ENCODE data around the gene CYBA.

Gene CYBA

DNA sequence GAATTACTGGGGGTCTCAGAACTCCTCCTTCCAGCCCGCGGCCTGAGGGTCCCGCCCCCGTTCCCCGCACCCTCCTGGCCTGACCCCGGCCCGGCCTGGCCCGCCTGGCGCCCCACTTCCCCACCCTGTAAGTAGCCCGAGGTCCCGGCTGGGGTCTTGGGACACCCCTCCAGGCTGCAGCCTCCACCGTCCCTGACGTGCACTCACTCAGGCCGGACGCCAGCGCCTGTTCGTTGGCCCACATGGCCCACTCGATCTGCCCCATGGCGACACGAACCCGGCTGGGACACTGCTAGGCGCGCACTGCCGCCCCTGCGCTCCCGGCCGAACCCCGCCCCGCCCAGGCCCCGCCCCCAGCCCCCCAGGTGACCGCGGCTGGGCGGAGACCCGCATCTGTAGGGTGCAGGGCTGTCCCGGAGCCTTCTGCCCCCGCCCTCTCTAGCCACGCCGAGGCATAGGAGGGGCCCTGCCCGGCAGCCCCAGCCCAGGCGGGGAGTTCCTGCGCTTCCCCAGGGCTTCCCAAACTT, at the start of gene CYBA:
Gene CYBA (minus strand): TSS at position 305 of the 527 bp plus-strand sequence. CDS start 40 bp downstream, at position 265.
- no peak for FAIRE-seq

DNA sequence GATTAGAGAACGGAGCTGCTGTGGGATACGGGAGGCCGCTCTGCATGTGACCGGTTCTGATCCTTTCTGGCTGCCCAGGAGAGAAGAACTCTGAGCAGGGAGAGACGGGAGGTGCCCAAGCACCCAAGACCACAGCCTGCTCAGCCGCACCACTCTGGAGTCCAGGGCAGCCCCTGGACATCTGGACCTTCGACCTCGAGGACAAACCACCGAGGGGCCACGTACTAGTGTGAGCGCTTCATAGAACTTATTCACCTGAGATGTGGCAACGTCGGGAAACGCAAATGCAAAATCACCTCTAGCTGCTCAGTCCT, 49.4 kb upstream of the CYBA start:
- no peak for FAIRE-seq

GRCh38 chr16:88699180-88699579, 48.3 kb upstream of the CYBA start:
- FAIRE-seq = no peak

- FAIRE-seq = no peak
These were observed 47.8 kb upstream of the CYBA start for GRCh38 chr16:88698646-88699045.

DNA sequence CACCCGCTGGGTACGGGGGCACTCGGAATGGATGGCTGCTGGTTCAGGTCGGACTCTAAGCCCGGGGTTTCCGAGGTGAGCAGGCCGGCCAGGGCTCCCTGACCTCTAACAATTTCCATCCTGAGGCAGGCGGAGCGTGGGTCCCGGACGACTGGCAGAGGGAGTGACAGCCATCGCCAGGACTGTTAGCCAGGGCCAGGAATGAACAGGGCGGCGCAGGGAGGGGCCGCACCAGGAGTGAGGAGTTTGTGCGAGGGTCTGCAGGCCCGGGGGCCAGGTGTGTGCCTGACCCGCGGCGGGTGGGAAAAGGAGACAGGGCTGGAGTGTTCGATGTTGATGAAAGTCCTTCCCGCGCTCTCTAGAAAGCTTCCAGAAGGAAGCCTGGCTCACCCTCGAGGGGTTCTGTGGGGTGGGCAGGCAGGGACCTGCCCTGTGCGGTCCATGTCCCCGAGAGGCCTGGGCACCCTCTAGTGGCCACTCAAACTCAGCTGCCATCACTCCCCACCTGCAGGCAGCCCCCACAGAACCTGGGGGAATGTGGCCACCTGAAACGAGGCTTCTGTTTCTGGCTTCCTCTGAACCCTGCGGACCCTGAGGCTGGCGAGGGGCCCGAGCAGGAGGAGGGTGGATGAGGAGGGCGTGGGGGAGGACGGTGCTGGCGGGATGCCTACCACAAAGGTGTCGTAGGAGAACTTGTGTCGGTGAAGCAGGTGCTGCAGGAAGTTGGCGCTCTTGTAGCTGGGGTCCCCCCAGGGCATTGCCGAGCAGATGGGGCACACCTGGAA, 47.2 kb upstream of the CYBA start:
- no peak for FAIRE-seq

- no peak for FAIRE-seq
These were observed 46.4 kb upstream of the CYBA start for GRCh38 chr16:88697116-88697830.

- no peak for FAIRE-seq
These were observed 45.6 kb upstream of the CYBA start for GRCh38 chr16:88696441-88696840.

DNA sequence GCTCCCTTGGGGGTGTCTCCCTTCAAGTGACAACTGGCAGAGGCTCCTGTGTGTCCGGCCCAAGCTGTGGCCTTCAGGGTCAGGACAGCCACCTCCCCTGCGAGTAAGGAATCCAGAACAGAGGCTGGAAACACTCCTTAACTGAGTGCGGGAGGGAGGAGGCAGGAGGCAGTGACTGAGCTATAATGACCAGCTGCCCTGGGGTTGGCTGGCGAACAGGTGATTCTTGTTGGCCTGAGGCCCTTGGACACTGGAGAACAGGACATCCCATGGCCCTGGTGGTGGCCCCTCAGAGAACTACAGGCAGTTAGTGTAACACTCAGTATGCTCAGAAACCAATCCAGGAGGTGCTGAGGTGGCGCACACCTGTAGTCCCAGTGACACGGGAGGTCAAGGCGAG, 44.9 kb upstream of the CYBA start:
- FAIRE-seq = no peak

DNA sequence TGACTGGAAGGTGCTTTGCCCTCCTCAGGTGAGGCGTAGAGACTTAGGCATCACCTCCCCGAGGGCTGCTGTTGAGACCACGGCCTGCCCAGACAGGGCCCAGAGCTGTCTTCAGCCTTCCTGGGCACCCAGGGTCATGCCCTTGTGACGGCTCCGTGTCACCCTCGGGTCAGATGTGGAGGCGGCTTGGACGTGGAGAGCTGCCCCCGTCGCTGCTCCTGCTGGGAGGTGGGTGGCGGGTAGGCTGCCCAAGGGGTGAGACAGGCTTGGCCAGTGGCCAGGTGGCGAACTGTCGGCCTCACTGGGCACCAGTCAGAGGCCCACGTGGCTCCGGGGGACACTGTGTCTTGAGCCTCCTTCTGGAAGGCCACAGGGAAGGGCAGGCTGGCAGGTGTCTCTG, 44.4 kb upstream of the CYBA start:
- FAIRE-seq = no peak

DNA sequence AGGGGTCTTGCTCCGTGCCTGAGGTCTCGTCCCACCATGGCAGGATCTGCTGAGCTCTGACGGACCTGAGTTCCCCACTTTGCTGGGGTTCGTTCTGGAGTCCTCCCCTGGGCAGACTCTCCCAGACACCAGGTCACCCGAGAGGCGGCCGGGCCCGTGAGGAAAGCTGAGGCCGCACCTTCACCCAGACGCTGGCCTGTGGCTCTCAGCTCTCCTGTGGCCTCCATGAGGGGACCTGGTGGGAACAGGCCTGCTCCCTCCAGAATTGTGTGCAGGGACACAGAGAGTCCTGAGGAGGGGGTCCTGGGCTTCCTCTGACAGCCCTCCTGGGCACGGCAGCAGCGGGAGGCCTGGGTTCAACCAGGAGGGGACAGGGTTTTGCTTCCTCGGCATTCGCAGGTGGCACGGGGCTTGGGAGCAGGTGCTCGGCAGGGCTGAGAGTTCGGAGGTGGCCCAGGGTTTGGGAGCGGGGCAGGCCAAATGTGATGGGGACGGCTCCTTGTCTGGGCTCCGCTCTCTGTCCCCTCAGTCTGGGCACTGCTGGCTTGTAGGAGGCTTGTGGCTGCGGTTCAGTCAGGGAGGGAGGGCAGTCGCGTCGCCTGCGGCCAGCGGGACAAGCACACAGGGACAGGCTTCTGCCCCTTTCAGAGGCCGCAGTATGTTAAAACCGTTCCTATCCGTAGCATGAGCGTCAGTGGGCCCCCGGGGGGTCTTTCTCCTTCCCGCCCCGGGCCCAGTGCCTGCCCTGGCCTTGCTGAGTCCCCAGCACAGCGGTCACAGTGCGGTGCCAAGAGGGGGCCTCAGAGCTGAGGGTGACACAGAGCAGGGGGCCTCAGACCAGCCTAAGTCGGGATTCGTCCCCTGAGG, 43.6 kb upstream of the CYBA start:
- FAIRE-seq = no peak

- no peak for FAIRE-seq
These were observed 42.7 kb upstream of the CYBA start for GRCh38 chr16:88693420-88694177.

DNA sequence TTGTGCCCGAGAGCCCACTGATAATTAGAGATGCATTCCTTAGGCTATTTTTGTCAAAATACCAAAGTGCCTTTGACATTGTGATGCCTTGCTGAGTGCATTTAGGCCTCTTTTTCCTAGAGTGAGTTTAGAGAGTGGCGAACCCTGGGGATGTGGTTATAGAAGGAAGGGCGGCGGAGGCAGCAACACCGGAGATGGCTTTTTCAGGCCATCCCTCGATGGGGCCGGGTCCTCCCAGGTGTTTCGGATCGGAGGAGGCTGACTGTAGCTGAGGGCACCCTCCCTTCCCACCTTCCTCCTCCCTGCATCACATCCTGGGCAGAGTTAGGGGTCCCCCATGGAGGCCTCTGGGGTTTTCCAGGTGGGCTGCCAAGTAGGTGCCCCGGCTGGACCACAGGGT, 42.0 kb upstream of the CYBA start:
- no peak for FAIRE-seq

DNA sequence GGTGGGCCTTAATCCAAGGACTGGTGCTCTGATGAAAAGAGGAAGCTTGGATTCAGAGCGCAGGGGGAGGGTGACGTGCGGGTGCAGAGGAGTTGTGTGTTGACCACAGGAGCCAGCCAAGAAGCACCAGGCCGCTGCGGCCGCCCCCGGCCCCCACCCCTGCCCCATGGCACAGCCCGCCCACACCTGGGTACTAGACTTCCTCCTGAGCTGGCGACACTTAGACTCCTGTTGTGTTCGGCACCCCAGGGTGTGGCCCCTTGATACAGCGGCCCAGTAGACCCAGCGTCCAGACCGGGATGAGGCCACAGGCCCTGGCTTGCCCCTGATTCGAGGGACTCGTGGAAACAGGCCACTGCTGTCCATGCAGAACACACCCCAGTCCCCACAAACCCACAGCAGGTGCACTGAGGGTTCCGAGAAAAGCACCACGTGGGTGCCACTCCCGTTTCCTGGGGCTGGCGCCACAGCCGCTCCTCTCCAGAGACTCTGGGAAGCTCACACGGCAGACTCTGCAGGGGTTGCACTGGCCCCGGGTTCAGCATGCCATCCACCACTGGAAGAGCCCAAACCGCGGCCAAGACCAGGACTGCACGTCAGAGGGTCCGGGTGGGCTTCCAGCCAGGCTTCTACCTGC, 41.2 kb upstream of the CYBA start:
- no peak for FAIRE-seq

DNA sequence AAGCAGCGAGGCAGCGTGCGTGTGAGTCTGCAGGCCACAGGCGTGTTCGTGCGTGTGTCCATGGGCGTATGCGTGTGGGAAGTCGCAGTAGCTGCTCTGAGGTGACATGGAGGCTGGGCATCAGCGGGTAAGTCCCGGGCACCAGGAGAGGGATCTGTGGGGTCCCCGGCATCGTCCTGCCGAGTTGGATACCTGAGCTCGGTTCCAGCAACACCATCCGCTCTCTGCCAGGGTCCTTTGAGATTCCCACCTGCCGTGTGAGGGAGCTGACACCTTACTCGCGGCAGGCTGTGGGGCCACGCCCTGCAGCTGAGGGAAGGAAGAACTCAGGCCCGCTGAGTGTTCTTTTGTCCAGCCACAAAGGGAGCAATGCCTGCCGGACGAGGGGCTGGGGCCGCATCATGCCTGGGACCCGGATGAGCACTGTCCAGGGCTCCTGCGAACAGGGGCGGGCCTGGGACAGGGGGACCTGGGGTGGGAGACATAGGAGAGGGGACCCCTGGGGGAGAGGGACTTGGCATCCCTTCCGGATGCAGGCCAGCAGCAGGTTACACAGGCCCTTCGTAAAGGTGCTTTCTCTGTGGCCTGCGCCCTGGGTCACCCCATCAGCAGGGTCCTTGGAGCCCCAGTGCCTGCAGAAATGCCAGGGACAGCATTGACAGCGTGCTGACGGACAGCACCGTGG, 40.4 kb upstream of the CYBA start:
- no peak for FAIRE-seq

DNA sequence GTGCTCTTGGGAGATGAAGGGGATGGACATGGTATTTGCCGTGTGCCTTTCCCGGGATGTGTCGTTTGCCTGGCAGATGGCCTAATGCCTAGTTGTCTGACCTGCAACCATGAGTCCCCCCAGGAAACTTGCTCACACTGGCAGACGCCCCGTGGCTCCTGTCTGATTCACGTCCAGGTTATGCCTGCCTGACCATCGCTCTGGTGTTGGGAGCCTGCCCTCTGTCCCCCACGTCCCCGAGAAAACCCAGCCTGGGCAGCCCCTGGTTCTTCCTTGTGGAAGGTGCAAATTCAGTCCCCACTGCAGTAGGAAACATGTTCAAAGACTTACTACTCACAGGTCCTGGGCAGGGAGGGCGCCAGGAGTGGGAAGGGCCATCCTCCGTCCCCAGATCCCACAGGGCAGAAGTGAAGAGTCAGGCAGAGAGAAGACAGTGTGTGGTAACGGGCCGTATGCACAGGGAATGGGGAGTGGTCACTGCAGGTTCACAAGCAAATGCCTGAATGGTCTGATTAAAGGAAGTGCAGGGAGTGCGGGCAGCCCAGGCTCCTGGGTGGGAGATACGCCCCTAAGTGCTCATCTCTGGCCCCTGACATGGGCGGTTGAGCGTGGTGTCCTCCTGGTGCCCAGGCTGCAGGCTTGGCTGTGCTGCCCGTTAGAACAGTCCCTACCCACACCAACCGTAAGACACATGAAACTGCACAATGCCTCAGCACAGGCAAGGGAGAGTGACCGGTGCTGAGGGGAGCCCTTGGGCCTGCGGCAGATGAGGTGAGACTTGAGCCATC, 39.7 kb upstream of the CYBA start:
- no peak for FAIRE-seq

GRCh38 chr16:88688013-88688778, 37.3 kb upstream of the CYBA start:
- FAIRE-seq = no peak

GRCh38 chr16:88687676-88688012, 36.8 kb upstream of the CYBA start:
- FAIRE-seq = no peak

DNA sequence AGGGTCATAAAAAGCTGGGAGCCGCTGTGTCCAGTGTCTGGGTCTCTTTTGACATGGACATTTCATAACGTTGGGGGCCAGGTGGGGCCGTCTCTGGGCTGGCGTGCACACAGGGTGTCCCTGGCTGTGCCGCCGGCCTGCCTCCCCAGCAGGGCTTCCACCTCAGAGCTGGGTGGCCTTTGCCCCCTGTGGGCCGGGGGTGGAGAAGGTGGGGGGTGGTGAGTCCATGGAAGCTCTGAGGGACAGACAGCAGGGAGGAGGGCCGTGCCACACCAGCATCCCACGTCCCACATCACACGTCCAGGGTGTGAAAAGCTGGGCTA, 36.4 kb upstream of the CYBA start:
- FAIRE-seq = no peak

DNA sequence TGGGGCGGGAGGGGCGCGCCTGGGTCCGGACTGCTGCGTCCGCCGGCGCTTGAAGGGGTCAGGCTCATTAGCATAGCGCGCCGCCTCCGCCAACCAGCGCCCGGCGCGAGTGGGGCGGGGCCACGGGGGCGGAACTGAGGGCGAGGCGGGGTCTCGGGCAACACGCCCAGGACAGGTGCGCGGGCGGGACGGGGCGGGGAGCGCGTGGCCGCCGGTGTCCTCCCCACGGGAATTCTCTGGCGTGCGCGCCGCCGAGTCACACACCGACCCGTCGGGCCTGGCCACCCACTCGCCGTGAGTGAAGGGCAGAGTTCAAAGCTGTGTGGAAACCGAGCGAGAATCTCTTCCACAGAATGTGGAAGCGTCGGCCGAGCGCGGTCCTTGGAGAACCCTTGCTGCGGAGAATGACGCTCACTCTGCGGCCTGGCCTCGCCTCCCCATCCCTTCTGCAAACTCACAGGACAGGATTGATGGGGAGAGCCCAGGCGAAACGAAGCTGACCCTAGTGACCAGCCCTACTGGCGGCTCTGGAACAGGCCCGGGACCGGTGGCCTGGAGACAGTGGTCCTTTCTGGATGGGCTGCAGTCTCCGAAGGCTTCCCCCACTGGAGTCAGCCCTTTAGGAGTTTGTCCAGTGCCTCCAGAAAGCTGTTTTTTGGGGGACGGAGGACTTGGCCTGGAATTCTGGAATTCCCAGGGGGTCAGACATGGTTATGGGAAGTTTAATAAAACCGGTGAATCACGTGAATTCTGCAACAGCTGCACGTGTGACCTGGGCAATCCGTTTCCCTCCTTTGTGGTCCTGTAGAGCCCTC, 35.8 kb upstream of the CYBA start, which contains the start of gene SNAI3:
Gene SNAI3 (minus strand): TSS at position 69 of the 815 bp plus-strand sequence. CDS start 101 bp downstream, outside the sequence.
- no peak for FAIRE-seq
